Keratinocyte (primary cell): ENCODE data around the gene TPPP3. TPM values are rescaled to one million over a fixed set of nuclear protein-coding genes. Genes with fewer than 3 reads are reported as not detected.

Experiments
- DNase-seq: peaks from one replicate; pipeline ENCODE4 v3.0.0-alpha.2; 2011; ENCODE audit warnings: low read depth, missing footprints, low spot score
- FAIRE-seq: peaks from 2 replicates; lab custom pipeline; 2011; peaks lifted over from hg19 to GRCh38; lab: Jason Lieb, UNC
- H2AFZ ChIP-seq: 2 replicates; pipeline ENCODE4 v1.6.0; 2012; ENCODE audit warnings: low read length, control low read depth, inconsistent platforms; ENCODE audit not compliant: control insufficient read depth
- H3K27ac ChIP-seq: 2 replicates; pipeline ENCODE4 v1.5.1; 2011; ENCODE audit warnings: low read length; ENCODE audit not compliant: control insufficient read depth, insufficient read depth
- H3K27me3 ChIP-seq: 3 replicates; pipeline ENCODE4 v1.6.0; 2011; ENCODE audit warnings: low read length; ENCODE audit not compliant: control insufficient read depth, insufficient read depth; ENCODE audit errors: extremely low read depth
- H3K36me3 ChIP-seq, 2 experiments: 2 replicates in 1 of 2; 3 replicates in 1 of 2; pipeline ENCODE4 v1.5.1; 2011; ENCODE audit warnings: low read length in 2 of 2, mild to moderate bottlenecking in 1 of 2; ENCODE audit not compliant: control insufficient read depth in 2 of 2, insufficient read depth in 2 of 2; ENCODE audit errors: extremely low read depth in 1 of 2
- H3K4me1 ChIP-seq: 3 replicates; pipeline ENCODE4 v1.5.1; 2011; ENCODE audit warnings: low read length; ENCODE audit not compliant: control insufficient read depth, insufficient read depth; ENCODE audit errors: extremely low read depth
- H3K4me2 ChIP-seq: 3 replicates; pipeline ENCODE4 v1.6.0; 2011; ENCODE audit warnings: low read depth, low read length; ENCODE audit not compliant: control insufficient read depth, insufficient read depth; ENCODE audit errors: extremely low read depth
- H3K4me3 ChIP-seq, 3 experiments: fragments of 200-600 bp in 1 of 3; sonication (generic) in 1 of 3; 2 replicates in 2 of 3; 3 replicates in 1 of 3; pipeline ENCODE4 v1.5.1; 2011 to 2016; ENCODE audit warnings: low read length in 3 of 3, mild to moderate bottlenecking in 3 of 3, control low read depth in 2 of 3, inconsistent platforms in 1 of 3, low read depth in 1 of 3, mixed read lengths in 1 of 3, mixed run types in 1 of 3, moderate library complexity in 1 of 3; ENCODE audit not compliant: control insufficient read depth in 2 of 3, insufficient read depth in 2 of 3; ENCODE audit errors: extremely low read depth in 1 of 3
- H3K79me2 ChIP-seq: 2 replicates; pipeline ENCODE4 v1.6.0; 2012; ENCODE audit warnings: low read length; ENCODE audit not compliant: control insufficient read depth, insufficient read depth
- H3K9ac ChIP-seq: 3 replicates; pipeline ENCODE4 v1.6.0; 2011; ENCODE audit warnings: low read length; ENCODE audit not compliant: control insufficient read depth, insufficient read depth; ENCODE audit errors: extremely low read depth
- H3K9me1 ChIP-seq: 3 replicates; pipeline ENCODE4 v1.6.0; 2011; ENCODE audit warnings: low read length; ENCODE audit not compliant: control insufficient read depth, insufficient read depth; ENCODE audit errors: extremely low read depth
- H3K9me3 ChIP-seq: 2 replicates; pipeline ENCODE4 v1.5.1; 2012; ENCODE audit warnings: low read depth, low read length; ENCODE audit not compliant: control insufficient read depth
- H4K20me1 ChIP-seq: 3 replicates; pipeline ENCODE4 v1.6.0; 2011; ENCODE audit warnings: low read length; ENCODE audit not compliant: control insufficient read depth, insufficient read depth; ENCODE audit errors: extremely low read depth
- CTCF ChIP-seq, 3 experiments: IDR thresholded peaks in 1 of 3; conservative IDR thresholded peaks in 1 of 3; optimal IDR thresholded peaks in 1 of 3; 2 replicates in 2 of 3; 3 replicates in 1 of 3; pipeline versions ENCODE3 to v1.5.1; 2011; ENCODE audit warnings: low read length in 3 of 3, mild to moderate bottlenecking in 3 of 3, moderate library complexity in 2 of 3, control low read depth in 1 of 3, inconsistent platforms in 1 of 3; ENCODE audit not compliant: insufficient read depth in 2 of 3; ENCODE audit errors: extremely low read depth in 1 of 3
- EZH2 ChIP-seq: IDR thresholded peaks from one replicate; pipeline ENCODE4 v1.6.1; 2012; ENCODE audit warnings: inconsistent platforms, mild to moderate bottlenecking, low read length, moderate library complexity
- dilution Hi-C: fragments of 300-500 bp; cut with MboI; formaldehyde crosslinking; loops from one replicate; pipeline ENCODE4 v1.7.0; 2020; ENCODE audit warnings: low sequenced_read_pairs; ENCODE audit not compliant: extremely low pct_ligation_motif_present
- polyA plus RNA-seq, 5 experiments: library from polyadenylated mRNA; depleted of rRNA in 3 of 5; stranded (reverse) in 3 of 5; stranded (forward) in 1 of 5; unstranded in 1 of 5; fragments of >200 nt; gene quantifications; 1 replicate in 1 of 5; 2 replicates in 3 of 5; 3 replicates in 1 of 5; pipeline versions ENCODE4 v1.2.1 to v1.2.3, GENCODE V29; 2011 to 2012; ENCODE audit warnings: missing spikeins in 2 of 5, low read depth in 1 of 5, low replicate concordance in 1 of 5

The TPPP3 gene
- polyA plus RNA-seq, 1 donor (not counting 4 experiments of a cell fraction or from before 2014, with no cell fraction given): 0.96 TPM

- Histone ChIP-seq H3K79me2 (no peaks in the 10 kb centered on the region), H4K20me1 (no peaks in the 10 kb centered on the region), H3K36me3 (no peaks in the 10 kb centered on the region), H3K9me1 (no peaks in the 10 kb centered on the region), H3K27me3 (peaks cover 16% of the 10 kb centered on the region), H2AFZ (no peak overlapping the region), H3K9me3 (no peaks in the 10 kb centered on the region), H3K4me3 (no peak overlapping the region), H3K9ac (no peak overlapping the region), H3K27ac (no peak overlapping the region), H3K4me2 (no peak overlapping the region), H3K4me1 (peaks cover 4% of the 10 kb centered on the region)
- no peak for TF ChIP-seq EZH2
- TF ChIP-seq CTCF (optimal IDR thresholded peaks at IDR 0.05 in 1 of 3, IDR thresholded peaks at IDR 0.05 in 1 of 3, conservative IDR thresholded peaks at IDR 0.05 in 1 of 3; ENCODE audit: extremely low read depth in 1 of 3, insufficient read depth in 2 of 3, low read length in 3 of 3): no peak
- FAIRE-seq (no peak), DNase-seq (no peak)
- dilution Hi-C loops: no loop called here
These were observed 30.4 kb upstream of the TPPP3 start for GRCh38 chr16:67423611-67424260.

- no peaks in the 10 kb centered on the region for H3K4me1 ChIP-seq
- DNase-seq (no peak), FAIRE-seq (no peak)
- no peak overlapping the region for H3K4me2 ChIP-seq
- H3K27me3 ChIP-seq: peaks cover 16% of the 10 kb centered on the region
- no peak overlapping the region for H2AFZ ChIP-seq
- TF ChIP-seq EZH2: no peak
- no peak for TF ChIP-seq CTCF (optimal IDR thresholded peaks at IDR 0.05 in 1 of 3, IDR thresholded peaks at IDR 0.05 in 1 of 3, conservative IDR thresholded peaks at IDR 0.05 in 1 of 3; ENCODE audit: extremely low read depth in 1 of 3, insufficient read depth in 2 of 3, low read length in 3 of 3)
- H4K20me1 ChIP-seq: no peaks in the 10 kb centered on the region
- H3K9me3 ChIP-seq: no peaks in the 10 kb centered on the region
- H3K4me3 ChIP-seq: no peak overlapping the region
- H3K36me3 ChIP-seq: no peaks in the 10 kb centered on the region
- no peak overlapping the region for H3K27ac ChIP-seq
- no peak overlapping the region for H3K9ac ChIP-seq
- dilution Hi-C loops: no loop called here
- no peaks in the 10 kb centered on the region for H3K79me2 ChIP-seq
- H3K9me1 ChIP-seq: no peaks in the 10 kb centered on the region
These were observed 29.7 kb upstream of the TPPP3 start for GRCh38 chr16:67423015-67423414.
